ENCODE data around the gene HOXC9. TPM values are rescaled to one million over a fixed set of nuclear protein-coding genes. Genes with fewer than 3 reads are reported as not detected.
A peak's percentile ranks its signal among the peaks of the same experiment; 100 is the strongest.

Gene HOXC9
- total RNA-seq, 1 experiment from 2014 or later = 1.9 TPM

DNA sequence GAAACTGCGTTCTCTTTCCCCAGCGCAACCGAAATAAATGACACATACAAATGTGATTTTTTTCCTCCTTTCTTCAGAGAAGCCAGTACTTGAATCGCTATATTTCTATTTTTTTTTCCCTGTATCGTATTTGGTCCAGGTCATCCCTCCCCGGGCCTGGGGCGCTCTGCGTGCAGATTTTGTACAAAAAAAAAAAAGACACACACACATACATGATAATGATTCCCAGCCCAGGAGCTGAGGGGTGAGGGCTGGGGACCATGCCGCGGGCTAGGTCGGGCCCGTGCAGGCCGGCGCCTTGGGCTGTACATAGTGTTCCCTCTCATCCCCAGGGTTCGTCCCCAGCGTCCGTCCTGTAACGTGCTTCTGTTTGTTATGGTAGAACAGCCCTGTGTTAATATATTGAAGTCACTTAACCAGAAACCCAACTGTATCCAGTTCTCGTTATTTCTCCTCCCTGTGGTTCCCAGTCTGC lies 3.0 kb downstream of the HOXC9 start:
- no peak for DNase-seq
- Histone ChIP-seq H3K36me3 (peaks cover 15% of the 10 kb centered on the region), H3K27me3 (no peaks in the 10 kb centered on the region), H3K4me3 (no peak overlapping the region), H3K9me3 (no peaks in the 10 kb centered on the region)

DNA sequence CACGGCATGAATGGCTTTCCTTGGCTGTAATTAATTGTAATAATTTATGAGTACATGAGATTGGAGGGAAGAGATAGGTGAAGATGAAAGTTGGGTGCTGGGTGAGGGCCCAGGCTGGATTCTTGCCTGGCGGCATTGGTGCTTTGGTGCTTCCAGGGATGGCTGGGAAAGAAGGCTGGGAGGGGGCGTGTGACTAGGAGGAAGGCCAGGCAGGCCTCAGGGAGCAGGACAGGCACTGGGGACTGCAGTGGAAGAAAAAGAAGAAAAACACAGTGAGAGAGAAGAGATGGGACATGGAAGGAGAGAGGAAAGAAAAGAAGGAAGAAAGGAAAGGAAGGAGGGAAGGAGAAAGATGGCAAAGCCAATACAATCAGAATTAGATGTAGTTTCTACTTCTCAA lies 3.7 kb downstream of the HOXC9 start:
- Histone ChIP-seq H3K27me3 (no peaks in the 10 kb centered on the region), H3K4me3 (no peak overlapping the region), H3K9me3 (no peaks in the 10 kb centered on the region), H3K36me3 (peaks cover 15% of the 10 kb centered on the region)
- no peak for DNase-seq

DNA sequence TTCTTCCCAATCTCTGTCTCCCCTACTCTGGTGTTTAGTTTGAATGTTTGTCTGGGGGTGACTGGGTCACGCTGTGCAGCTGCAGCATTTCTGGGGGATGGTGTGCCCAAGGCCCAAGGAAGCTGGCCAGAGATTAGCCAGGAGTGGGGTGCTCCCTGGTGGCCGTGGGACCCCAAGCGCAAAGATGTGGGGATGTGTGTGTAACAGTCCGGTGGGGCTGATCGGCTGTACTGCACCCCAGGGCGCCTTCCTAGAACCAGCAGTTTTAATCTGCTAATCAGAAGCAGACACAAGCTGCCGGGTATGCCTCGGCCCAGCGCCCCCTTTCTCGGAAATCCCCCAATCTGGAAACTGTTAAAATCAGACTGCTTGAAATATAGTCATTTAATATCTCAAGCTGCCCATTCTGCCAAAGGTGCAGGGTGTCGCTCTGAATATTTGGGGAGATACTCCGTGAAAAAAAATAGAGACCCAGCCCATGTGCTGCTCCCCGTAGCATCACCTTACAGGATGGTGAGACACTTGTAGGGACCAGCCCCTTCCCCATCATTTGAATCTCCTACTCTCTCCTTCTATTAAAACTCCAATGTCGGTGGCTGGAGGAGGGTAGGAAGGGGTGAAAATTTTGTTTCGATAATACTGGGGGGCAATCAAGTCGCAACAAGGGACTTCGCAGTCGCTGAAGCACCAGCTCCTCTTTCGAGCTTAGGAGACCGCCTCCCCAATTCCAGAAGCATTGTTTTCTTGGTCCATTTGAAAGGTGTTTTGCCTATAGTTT lies 4.3 kb downstream of the HOXC9 start:
- H3K4me3 ChIP-seq = no peak overlapping the region
- H3K9me3 ChIP-seq = no peaks in the 10 kb centered on the region
- peaks cover 15% of the 10 kb centered on the region for H3K36me3 ChIP-seq
- DNase-seq = no peak
- H3K27me3 ChIP-seq = no peaks in the 10 kb centered on the region

DNA sequence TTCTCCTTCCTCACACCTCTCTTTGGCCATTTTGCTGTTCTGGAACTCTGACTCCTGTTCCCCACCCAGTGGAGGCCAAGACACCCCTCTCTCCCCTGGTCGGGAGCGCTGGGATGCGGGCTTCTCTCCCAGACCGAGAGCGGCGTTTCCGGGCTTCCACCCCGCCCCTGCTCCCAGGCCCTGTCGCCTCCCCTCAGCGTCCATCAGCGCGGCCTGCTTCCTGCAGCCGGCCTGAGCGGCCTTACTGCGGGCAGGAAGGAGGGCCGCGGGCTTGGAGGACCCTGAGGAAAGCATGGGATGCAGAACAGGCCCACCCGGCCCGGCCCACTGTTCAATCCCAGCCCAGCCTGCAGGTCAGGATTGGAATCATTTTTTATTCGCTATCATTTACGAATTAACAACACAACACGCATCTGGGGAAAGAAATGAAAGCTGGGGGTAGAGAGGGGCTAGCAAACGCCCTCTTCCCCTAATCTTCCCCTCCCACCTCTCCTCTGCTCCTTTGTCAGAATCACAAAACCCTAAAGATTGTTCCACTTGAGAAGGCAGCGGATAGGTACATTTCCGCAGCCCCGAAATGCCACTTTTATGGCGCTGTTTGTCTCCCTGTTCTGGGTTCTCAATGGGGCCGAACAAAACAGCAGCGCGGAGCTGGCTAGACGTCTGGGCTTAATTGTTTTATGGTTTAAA lies 5.0 kb downstream of the HOXC9 start:
- Histone ChIP-seq H3K9me3 (no peaks in the 10 kb centered on the region), H3K4me3 (no peak overlapping the region), H3K36me3 (peaks cover 15% of the 10 kb centered on the region), H3K27me3 (no peaks in the 10 kb centered on the region)
- no peak for DNase-seq

DNA sequence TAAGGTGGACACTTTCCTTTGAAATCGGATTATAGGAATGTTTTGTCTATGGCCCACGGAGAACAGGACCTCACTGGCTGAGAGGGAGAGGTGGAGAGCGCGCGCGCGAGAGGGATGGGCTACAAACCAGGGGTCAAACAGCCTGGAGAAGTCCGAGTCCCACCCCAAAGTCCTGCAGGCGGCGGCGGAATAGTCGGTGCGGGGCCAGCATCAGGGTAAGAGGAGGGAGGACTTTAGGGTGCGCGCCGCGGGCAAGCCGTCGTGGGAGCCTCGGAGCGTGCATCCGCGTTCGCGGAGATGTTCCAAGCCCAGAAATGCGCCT lies 5.5 kb downstream of the HOXC9 start:
- no peak overlapping the region for H3K4me3 ChIP-seq
- H3K27me3 ChIP-seq = no peaks in the 10 kb centered on the region
- no peaks in the 10 kb centered on the region for H3K9me3 ChIP-seq
- H3K36me3 ChIP-seq = peaks cover 15% of the 10 kb centered on the region
- DNase-seq = no peak

DNA sequence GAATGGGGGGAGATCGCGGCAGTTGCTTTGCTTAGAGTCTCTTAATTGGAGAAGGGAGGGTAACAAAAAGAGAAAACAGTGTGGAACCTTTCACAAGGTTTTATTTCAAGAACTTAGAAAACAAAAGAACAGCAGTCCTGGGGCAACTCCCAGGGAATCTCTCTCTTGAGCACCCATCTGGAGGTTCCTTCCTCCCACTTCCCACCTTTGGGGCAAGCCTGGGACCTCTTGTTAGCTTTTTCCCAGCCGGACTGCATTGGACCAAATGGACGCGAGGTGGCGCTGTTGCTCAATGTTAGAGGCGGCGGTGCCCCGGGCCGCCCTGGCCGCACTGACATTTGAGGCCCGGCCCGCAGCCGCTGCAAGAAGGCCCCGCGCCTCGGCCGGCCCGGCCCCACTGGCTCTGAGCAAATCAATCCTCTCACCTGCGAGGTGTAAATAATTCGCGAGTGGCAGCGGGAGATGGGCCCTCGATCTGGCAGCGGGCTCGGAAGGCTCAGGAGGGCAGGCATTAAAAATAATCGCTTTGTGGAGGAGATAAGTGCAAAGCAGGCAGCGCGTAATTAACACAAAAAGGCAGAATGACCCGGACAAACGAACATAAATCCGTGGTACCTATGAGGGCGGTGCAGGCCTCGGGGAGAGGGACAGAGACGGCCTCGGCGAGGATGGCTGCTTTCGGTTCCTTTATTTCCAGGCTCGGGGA lies 6.0 kb downstream of the HOXC9 start:
- DNase-seq = peak; percentile 77
- Histone ChIP-seq H3K27me3 (no peaks in the 10 kb centered on the region), H3K4me3 (no peak overlapping the region; the same call in 1 of the 2 replicates), H3K36me3 (peaks cover 16% of the 10 kb centered on the region), H3K9me3 (no peaks in the 10 kb centered on the region)

DNA sequence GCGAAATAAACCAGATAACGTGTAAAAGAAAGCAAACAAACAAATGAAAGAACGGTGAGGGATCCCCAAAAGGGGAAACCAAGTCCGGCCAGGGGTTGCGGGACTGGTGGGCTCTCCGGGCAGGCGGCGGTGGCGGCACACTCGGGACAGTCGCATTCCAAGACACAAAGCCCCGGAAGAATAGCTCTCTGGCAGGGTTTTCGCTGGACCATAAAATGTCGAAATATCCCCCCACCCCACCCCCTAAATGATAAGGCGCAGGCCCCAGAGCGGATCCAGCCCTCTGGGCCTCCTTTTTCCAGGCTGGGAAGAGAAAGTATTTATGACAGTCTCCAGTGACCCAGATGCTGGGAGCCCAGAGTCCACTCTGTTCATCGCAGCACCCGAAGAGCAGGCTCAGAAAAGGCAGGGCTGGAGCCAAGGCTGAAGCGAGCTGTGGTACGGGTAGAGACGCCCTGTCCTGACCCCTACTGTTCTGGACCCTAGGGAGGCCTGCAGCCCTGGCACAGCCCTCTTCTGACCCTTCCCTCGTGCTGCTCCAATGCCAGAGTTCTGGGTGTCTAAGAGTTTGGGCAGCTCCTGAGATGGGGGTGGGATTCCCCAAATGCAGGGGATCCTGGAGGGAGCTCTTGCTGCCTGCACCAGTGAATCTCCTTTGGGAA lies 6.7 kb downstream of the HOXC9 start:
- H3K36me3 ChIP-seq = peaks cover 22% of the 10 kb centered on the region
- H3K9me3 ChIP-seq = no peaks in the 10 kb centered on the region
- no peak overlapping the region for H3K4me3 ChIP-seq
- no peaks in the 10 kb centered on the region for H3K27me3 ChIP-seq
- DNase-seq = no peak

DNA sequence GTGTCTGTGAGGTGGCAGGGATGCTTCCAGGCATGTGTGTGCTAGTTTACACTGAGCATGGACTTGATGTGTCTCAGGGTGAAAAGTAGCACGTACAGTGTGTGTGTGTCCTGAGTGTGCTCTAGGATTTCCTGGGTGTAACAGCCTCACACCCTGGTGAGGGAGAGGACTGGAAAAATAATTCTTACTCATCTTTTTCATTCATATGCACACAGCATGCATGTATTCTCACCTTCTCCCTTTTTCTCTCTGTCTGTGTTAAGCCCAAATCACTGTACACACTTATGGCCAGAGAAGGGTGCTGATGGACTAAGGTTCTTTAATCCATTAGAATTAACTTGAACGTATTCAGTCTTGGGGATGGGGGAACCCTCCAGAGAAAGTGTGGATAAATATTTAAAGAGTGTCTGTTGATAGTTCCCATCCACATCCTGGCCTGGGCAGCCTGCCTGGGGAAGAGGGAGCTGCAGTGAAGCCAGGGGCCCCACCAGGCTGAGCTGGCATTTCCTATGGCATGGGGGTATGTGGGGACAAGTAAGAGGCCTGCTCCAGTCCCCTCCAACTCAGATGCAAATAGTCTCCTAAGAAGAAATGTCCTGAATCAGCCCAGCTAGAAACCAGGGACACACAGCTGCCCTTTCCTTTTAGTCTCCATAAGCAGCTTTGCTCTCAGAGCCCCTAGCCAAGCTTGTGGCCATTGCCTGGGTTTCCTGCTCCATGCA lies 7.7 kb downstream of the HOXC9 start:
- DNase-seq = no peak
- Histone ChIP-seq H3K4me3 (no peak overlapping the region), H3K36me3 (peaks cover 15% of the 10 kb centered on the region), H3K27me3 (no peaks in the 10 kb centered on the region), H3K9me3 (no peaks in the 10 kb centered on the region)

DNA sequence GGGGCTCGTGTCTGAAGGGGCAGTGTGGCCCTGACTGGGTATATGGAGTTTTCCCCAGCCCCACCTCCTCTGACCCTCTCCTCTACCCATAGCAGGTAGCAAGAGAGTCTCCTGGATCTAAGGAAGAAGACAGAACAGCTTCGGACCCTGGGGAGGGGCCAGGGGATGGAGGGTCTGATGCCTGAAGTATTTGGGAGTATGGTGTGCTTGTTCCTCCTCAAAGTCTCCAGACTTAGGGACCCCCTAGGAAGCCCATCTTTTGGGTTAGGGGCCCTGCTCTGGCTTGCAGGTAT lies 8.2 kb downstream of the HOXC9 start:
- no peak for DNase-seq
- Histone ChIP-seq H3K4me3 (peak overlapping the region; percentile 58; the same call in 1 of the 2 replicates), H3K27me3 (no peaks in the 10 kb centered on the region), H3K36me3 (peaks cover 17% of the 10 kb centered on the region), H3K9me3 (no peaks in the 10 kb centered on the region)

DNA sequence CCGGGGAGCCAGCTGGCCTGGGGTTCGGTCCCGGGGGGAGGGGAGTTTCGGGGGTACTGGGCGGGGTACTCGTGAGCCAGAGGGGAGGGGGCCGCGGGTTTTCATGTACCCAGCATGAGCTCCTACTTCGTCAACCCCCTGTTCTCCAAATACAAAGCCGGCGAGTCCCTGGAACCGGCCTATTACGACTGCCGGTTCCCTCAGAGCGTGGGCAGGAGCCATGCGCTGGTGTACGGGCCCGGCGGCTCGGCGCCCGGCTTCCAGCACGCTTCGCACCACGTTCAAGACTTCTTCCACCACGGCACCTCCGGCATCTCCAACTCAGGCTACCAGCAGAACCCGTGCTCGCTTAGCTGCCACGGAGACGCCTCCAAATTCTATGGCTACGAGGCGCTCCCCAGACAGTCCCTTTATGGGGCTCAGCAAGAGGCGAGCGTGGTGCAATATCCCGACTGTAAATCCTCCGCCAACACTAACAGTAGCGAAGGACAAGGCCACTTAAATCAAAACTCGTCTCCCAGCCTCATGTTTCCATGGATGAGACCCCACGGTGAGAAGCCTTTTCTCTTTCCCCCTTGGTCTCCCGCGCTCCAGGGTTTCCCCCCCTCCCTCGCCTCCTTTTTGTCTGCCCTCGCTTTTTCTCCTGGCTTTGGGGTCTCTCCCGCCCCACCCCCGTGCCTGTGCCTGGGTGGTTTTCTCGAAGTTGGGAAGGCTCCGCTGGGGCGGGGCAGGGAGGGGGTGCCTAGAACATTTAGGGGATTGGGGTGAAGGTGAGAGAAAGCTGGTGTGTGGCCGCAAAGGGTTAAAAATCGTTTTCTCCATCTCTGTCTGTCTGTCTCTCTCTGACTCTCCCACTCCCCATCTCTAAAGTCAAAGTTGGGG lies 9.5 kb downstream of the HOXC9 start:
- Histone ChIP-seq H3K27me3 (no peaks in the 10 kb centered on the region), H3K36me3 (peaks cover 17% of the 10 kb centered on the region), H3K4me3 (peak overlapping the region; percentile 58), H3K9me3 (no peaks in the 10 kb centered on the region)
- peak; percentile 44 for DNase-seq

DNA sequence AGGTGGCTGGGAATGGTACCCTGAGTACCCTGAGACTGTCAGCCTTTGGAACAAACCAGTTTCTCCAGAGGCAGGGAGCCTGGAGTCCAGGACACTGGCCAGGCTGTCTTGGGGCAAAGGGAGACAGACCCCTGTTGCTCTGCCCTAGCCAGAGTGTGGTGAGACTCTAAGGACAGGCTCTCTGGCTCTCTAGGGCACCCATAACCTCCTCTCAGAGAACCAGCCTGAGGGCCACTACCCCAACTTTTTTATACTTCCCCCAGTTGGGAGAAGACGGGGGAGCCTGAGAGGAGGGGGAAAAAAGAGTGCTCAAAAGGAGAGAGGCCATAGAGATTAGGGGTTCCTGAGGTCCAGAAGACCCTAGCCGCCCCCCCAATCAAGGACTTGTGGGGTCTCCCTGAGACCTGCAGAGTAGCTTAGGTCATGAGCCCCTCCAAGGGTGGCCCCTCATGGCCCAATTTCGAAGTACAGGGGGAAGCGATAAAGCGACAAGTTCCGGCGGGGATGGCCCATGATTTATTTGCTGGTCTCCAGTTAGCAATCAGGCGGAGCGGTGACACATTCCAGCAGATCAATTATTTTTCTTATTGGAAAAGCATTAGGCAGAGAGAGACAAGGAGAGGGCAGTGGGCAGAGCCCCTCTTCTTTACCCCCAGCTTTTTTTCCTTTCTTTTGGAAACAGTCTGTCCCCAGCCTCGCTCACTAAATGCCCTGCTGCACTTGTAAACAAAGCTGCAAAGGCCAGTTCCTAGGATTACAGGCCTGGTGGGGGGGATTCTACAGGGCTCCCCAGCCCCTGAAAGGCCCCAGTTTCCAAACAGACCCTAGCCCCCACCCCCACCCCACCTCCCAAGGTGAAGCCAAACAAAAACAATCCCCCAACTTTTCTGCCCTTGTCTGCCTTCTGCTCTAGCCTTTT lies 10.4 kb downstream of the HOXC9 start:
- Histone ChIP-seq H3K9me3 (no peaks in the 10 kb centered on the region), H3K4me3 (peak overlapping the region; percentile 58), H3K36me3 (peaks cover 17% of the 10 kb centered on the region), H3K27me3 (no peaks in the 10 kb centered on the region)
- DNase-seq = no peak

DNA sequence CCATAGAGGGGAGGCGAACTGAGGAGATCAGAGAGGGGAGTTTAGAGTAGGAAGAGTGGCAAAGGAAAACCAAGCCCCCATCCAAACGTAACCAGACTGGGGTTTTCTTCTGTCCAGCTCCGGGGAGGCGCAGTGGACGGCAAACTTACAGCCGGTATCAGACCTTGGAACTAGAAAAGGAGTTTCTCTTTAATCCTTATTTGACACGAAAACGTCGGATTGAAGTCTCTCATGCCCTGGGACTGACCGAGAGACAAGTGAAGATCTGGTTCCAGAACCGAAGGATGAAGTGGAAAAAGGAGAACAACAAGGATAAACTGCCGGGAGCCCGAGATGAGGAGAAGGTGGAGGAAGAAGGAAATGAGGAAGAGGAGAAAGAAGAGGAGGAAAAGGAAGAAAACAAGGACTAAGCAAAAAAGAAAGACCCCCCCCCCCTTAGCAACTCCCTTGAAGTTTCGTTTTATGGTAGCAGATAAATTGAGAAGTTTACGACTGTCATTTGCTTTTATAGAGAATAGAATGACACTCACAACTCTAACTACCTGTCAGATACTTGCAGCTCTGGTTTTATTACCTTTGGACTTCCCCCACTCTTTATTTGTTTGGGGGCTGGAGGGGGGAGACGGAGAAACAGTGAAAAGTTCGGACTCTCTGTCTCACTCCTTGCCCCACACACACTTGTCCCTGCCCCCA lies 11.2 kb downstream of the HOXC9 start:
- Histone ChIP-seq H3K36me3 (peaks cover 14% of the 10 kb centered on the region), H3K4me3 (peak overlapping the region; percentile 58), H3K27me3 (no peaks in the 10 kb centered on the region), H3K9me3 (no peaks in the 10 kb centered on the region)
- no peak for DNase-seq

DNA sequence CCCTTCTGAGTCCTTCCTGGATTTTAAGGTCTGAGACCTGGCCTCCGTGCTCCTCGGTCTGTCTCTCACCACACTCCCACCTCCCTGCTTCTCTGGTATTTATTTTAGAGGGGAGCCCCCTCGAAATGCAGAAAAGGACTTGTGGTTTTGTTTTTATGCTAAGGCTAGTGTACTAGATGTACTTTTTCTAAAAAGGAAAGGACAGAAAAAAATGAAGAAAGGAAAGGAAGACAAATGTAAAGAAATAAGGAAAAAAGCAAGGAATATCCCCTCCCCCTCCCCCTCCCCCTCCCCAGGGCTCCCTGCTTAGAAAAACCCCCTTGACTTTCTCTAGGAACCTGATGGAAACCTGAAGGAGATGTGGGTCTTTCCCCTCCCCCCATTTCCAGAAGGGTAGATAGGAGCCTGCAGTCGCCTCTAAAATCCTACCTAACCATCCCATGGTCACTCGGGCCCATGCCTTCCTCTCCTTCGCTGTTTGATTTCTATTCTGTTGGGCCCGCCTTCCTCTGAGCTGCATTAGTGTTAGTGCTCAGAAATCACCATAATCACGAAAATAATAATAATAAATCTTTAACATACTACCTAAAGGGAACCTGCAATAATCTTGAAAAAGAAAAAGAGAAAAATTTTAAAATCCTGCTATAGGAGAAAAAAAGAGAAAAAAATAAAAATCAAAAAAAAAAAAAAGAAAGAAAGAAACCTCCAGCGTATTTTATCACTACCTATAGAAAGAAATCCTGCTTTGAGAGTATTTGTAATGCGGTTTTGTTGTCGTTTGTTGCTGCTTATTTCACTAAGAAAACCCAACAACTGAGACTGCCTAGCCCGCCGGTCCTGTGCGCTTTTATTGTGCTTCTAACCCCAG lies 11.9 kb downstream of the HOXC9 start:
- H3K27me3 ChIP-seq = no peaks in the 10 kb centered on the region
- H3K9me3 ChIP-seq = no peaks in the 10 kb centered on the region
- peaks cover 12% of the 10 kb centered on the region for H3K36me3 ChIP-seq
- peak overlapping the region; percentile 58 for H3K4me3 ChIP-seq
- no peak for DNase-seq
